Upper lobe of left lung (tissue), 6 donors: ENCODE measurements around the gene NDUFAF3. TPM values are rescaled to one million over a fixed set of nuclear protein-coding genes. Genes with fewer than 3 reads are reported as not detected.

ENCODE experiments used
- ATAC-seq, 2 donors: fragments of 200-7000 bp; cut with Tn5 transposase; one replicate each; pipeline ENCODE4 v1.9.1; 2022; ENCODE audit warnings: mild to moderate bottlenecking in 2 of 2, moderate library complexity in 2 of 2; ENCODE audit not compliant: low FRiP score in 2 of 2
- DNase-seq, 2 donors: peaks; one replicate each; pipeline ENCODE4 v3.0.0-alpha.2; 2019 to 2020
- H3K27ac ChIP-seq, 4 donors: fragments of 200-600 bp; sonication (generic); one replicate each; pipeline ENCODE4 v1.5.1; 2016 to 2019
- H3K27me3 ChIP-seq, 4 donors: fragments of 200-600 bp; sonication (generic); one replicate each; pipeline ENCODE4 v1.5.1; 2017 to 2019
- H3K36me3 ChIP-seq, 4 donors: fragments of 200-600 bp; sonication (generic); one replicate each; pipeline ENCODE4 v1.5.1; 2016 to 2019
- H3K4me1 ChIP-seq, 4 donors: fragments of 200-600 bp; sonication (generic); one replicate each; pipeline ENCODE4 v1.5.1; 2018 to 2019
- H3K4me3 ChIP-seq, 4 donors: fragments of 200-600 bp; sonication (generic); one replicate each; pipeline ENCODE4 v1.5.1; 2017 to 2019; ENCODE audit warnings: mild to moderate bottlenecking in 2 of 4, moderate library complexity in 1 of 4
- H3K9me3 ChIP-seq, 4 donors: fragments of 200-600 bp; sonication (generic); one replicate each; pipeline ENCODE4 v1.5.1; 2018 to 2019
- EP300 ChIP-seq, 4 donors: sonication (generic); formaldehyde crosslinking; IDR thresholded peaks; one replicate each; pipeline ENCODE4 v1.5.1; 2017; ENCODE audit warnings: antibody characterized with exemption in 4 of 4, control low read depth in 2 of 4
- POLR2A ChIP-seq, 4 donors: fragments of 450-650 bp; IDR thresholded peaks; one replicate each; pipeline ENCODE4 v1.5.1; 2016 to 2017; ENCODE audit warnings: antibody characterized with exemption in 4 of 4, mild to moderate bottlenecking in 2 of 4
- POLR2AphosphoS5 ChIP-seq, 2 donors: sonication (generic); formaldehyde crosslinking; IDR thresholded peaks; one replicate each; pipeline ENCODE4 v1.5.1; 2017; ENCODE audit warnings: antibody characterized with exemption in 2 of 2
- WGBS, 2 donors: methylation state at CpG; one replicate each; pipeline ENCODE4 v1.1.5; 2017 to 2018; 5-methylcytosine and 5-hydroxymethylcytosine counted together
- small RNA-seq, 4 donors: library from RNA; depleted of rRNA; stranded (forward); fragments of <200 nt; gene quantifications; one replicate each; pipeline ENCODE3, GENCODE V24; 2016
- total RNA-seq, 6 donors: library from RNA; depleted of rRNA in 4 of 6; stranded (reverse); fragments of >200 nt in 4 of 6; gene quantifications; one replicate each; pipeline versions ENCODE4 v1.1.0 to v1.2.1, GENCODE V29; 2016 to 2021
- TF ChIP-seq, protein P1 (sequence below), 6 experiments: fragments of 450-650 bp in 4 of 6; fragments of 200-600 bp in 2 of 6; sonication (generic) in 2 of 6; IDR thresholded peaks; one replicate each; pipeline ENCODE4 v1.5.1; 2016 to 2019; ENCODE audit warnings: antibody characterized with exemption in 6 of 6
- donor health status: DM: no; HTN: no; CAD: no; lungs with moderate emphysema.
- donor health status: DM: no; HTN: yes; CAD: no; lungs with severe emphysema.

The NDUFAF3 gene
- total RNA-seq, 6 donors from 2014 or later, result 75.4 to 166 (median 101) TPM

DNA sequence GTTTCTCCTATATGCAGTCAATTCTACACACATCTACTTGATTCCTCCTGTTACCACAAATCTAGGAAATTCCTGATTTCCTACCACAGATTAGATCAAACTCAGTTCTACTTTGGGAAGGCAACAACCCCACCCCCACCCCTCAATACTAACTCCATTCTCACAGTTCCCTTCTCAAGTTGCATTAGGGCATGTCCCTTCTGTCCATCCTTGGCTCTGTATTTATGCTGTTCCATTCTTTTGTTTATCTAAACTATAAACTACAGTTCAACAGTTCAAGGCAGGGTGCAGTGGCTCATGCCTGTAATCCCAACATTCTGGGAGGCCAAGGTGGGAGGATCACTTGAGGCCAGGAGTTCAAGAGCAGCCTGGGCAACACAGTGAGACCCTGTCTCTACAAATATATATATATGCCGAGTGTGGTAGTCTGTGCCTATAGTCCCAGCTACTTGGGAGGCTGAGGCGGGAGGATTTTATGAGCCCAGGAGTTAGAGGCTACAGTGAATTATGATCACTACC lies 32.5 kb downstream of the NDUFAF3 start:
- TF ChIP-seq, protein P1, sequence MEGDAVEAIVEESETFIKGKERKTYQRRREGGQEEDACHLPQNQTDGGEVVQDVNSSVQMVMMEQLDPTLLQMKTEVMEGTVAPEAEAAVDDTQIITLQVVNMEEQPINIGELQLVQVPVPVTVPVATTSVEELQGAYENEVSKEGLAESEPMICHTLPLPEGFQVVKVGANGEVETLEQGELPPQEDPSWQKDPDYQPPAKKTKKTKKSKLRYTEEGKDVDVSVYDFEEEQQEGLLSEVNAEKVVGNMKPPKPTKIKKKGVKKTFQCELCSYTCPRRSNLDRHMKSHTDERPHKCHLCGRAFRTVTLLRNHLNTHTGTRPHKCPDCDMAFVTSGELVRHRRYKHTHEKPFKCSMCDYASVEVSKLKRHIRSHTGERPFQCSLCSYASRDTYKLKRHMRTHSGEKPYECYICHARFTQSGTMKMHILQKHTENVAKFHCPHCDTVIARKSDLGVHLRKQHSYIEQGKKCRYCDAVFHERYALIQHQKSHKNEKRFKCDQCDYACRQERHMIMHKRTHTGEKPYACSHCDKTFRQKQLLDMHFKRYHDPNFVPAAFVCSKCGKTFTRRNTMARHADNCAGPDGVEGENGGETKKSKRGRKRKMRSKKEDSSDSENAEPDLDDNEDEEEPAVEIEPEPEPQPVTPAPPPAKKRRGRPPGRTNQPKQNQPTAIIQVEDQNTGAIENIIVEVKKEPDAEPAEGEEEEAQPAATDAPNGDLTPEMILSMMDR (IDR thresholded peaks at IDR 0.05), result no peak
- TF ChIP-seq POLR2A (IDR thresholded peaks at IDR 0.05) (no peak), EP300 (IDR thresholded peaks at IDR 0.05) (no peak), POLR2AphosphoS5 (IDR thresholded peaks at IDR 0.05) (no peak)
- ATAC-seq (no peak), DNase-seq (no peak)
- Histone ChIP-seq H3K27ac (no peak overlapping the region), H3K9me3 (no peaks in the 10 kb centered on the region), H3K27me3 (no peaks in the 10 kb centered on the region), H3K4me3 (no peak overlapping the region), H3K4me1 (no peaks in the 10 kb centered on the region), H3K36me3 (peaks cover 12 to 85% (median 57%) of the 10 kb centered on the region in 4 donors)
- WGBS, 2 donors, result 95 to 100% methylated on average over 2 of the region's 2 CpGs

DNA sequence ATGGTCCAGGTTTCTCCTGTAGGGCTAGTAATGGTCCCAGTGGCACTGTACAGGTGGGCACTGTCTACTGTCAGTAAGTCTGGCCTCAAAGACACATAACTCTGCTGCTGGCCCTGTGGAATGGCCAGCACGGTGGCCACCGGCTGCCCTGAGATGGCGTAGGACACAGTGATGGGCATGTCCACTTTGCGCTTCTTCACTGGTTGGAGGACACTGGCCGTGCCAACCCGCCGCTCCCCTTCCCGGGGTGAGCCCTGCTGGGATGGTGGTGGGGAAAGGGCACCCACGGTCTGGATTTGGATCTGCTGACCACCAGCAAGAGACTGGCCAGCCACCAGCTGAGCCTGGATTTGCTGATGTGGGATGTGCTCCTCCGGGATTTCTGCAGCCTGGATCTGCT lies 35.3 kb downstream of the NDUFAF3 start:
- Histone ChIP-seq H3K4me1 (no peaks in the 10 kb centered on the region), H3K9me3 (no peaks in the 10 kb centered on the region), H3K27ac (peak overlapping the region in 1 of 4 donors; percentile 1), H3K36me3 (peaks cover 12 to 85% (median 58%) of the 10 kb centered on the region in 4 donors), H3K4me3 (no peak overlapping the region), H3K27me3 (no peaks in the 10 kb centered on the region)
- DNase-seq (peak in 1 of 2 donors; percentile 64), ATAC-seq (no peak)
- no peak for TF ChIP-seq EP300 (IDR thresholded peaks at IDR 0.05)
- TF ChIP-seq POLR2AphosphoS5 (IDR thresholded peaks at IDR 0.05), result no peak
- TF ChIP-seq, protein P1 (IDR thresholded peaks at IDR 0.05), result no peak
- no peak for TF ChIP-seq POLR2A (IDR thresholded peaks at IDR 0.05)
- WGBS, 2 donors, result 96 to 97% methylated on average over 5 to 10 of the region's 10 CpGs

DNA sequence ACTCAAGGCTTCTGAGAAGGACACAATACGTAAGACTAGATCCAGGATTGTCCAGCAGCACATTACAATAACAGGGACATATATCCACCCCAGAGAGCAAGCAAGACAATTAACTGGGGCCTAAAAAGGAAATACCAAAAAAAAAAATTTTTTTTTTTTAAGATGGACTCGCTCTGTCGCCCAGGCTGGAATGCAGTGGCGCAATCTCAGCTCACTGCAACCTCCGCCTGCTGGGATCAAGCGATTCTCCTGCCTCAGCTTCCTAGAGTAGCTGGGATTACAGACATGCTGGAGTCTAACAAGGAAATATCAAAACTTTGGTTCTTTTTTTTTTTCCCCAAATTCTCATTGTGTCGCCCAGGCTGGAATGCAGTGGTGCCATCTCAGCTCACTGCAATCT lies 36.1 kb downstream of the NDUFAF3 start:
- Histone ChIP-seq H3K4me1 (no peaks in the 10 kb centered on the region), H3K9me3 (no peaks in the 10 kb centered on the region), H3K27ac (no peak overlapping the region), H3K27me3 (no peaks in the 10 kb centered on the region), H3K36me3 (peaks cover 12 to 84% (median 60%) of the 10 kb centered on the region in 4 donors), H3K4me3 (no peak overlapping the region)
- TF ChIP-seq, protein P1 (IDR thresholded peaks at IDR 0.05), result no peak
- TF ChIP-seq POLR2AphosphoS5 (IDR thresholded peaks at IDR 0.05) (no peak), EP300 (IDR thresholded peaks at IDR 0.05) (no peak)
- ATAC-seq (no peak), DNase-seq (no peak)
- 86 to 94% methylated on average over 7 of the region's 7 CpGs for WGBS, 2 donors

Small RNA genes within 50 kb of the gene (small RNA-seq; reads per million reads assigned to genes)
- gene MIR191 (4,126 to 8,807 (median 6,300) reads per million in 4 donors), gene MIR425 (18.7 to 63.9 (median 33.7) reads per million in 4 donors)

Other genes starting within 250 kb of the NDUFAF3 start
- 10 to 100 TPM; 13.0 to 62.3 (median 31.4) TPM for gene PRKAR2A, start 174.2 kb upstream of the NDUFAF3 start, total RNA-seq
- gene SLC25A20, start 123.2 kb upstream of the NDUFAF3 start, total RNA-seq, result 10 to 100 TPM; 15.1 to 32.7 (median 19.2) TPM
- gene ARIH2, start 103.3 kb upstream of the NDUFAF3 start, total RNA-seq, result 100 to 1,000 TPM in 2 of 6 donors, 10 to 100 TPM in 4; 81.2 to 190 (median 91.0) TPM
- 100 to 1,000 TPM in 1 of 6 donors, 10 to 100 TPM in 5; 44.2 to 184 (median 69.9) TPM for gene P4HTM, start 31.9 kb upstream of the NDUFAF3 start, total RNA-seq
- gene WDR6, start 14.7 kb upstream of the NDUFAF3 start, total RNA-seq, result 100 to 1,000 TPM; 100 to 279 (median 123) TPM
- 10 to 100 TPM; 28.5 to 67.1 (median 35.7) TPM for gene DALRD3, start 3.5 kb upstream of the NDUFAF3 start, total RNA-seq
- 100 to 1,000 TPM in 3 of 6 donors, 10 to 100 TPM in 3; 67.1 to 142 (median 97.3) TPM for gene IMPDH2, start 7.3 kb downstream of the NDUFAF3 start, total RNA-seq
- 100 to 1,000 TPM in 1 of 6 donors, 10 to 100 TPM in 5; 65.6 to 145 (median 74.2) TPM for gene QRICH1, start 72.0 kb downstream of the NDUFAF3 start, total RNA-seq
- 100 to 1,000 TPM; 143 to 256 (median 191) TPM for gene QARS1, start 82.6 kb downstream of the NDUFAF3 start, total RNA-seq
- gene USP19, start 98.7 kb downstream of the NDUFAF3 start, total RNA-seq, result 10 to 100 TPM; 42.6 to 76.4 (median 57.2) TPM
- 100 to 1,000 TPM; 349 to 904 (median 555) TPM for gene LAMB2, start 110.9 kb downstream of the NDUFAF3 start, total RNA-seq
- gene CCDC71, start 144.2 kb downstream of the NDUFAF3 start, total RNA-seq, result 10 to 100 TPM; 20.7 to 31.6 (median 26.0) TPM
- 10 to 100 TPM; 21.9 to 60.8 (median 32.7) TPM for gene KLHDC8B, start 149.5 kb downstream of the NDUFAF3 start, total RNA-seq